K562 (cell line): Measurements from ENCODE around the gene HCFC1R1. TPM values are rescaled to one million over a fixed set of nuclear protein-coding genes. Genes with fewer than 3 reads are reported as not detected.

Experiments
- CBFB ChIP-seq: sonication (generic); formaldehyde crosslinking; IDR thresholded peaks from 2 replicates; pipeline ENCODE4 v1.4.0; 2020; ENCODE audit warnings: mild to moderate bottlenecking, missing genetic modification reagents
- PRMT5 ChIP-seq: sonication (generic); formaldehyde crosslinking; IDR thresholded peaks from 2 replicates; pipeline ENCODE4 v1.5.0; 2020; ENCODE audit warnings: missing genetic modification reagents
- TAF7 ChIP-seq: fragments of 450-650 bp; IDR thresholded peaks from 2 replicates; pipeline ENCODE4 v1.6.1; 2016; ENCODE audit warnings: missing genetic modification characterization, missing compliant biosample characterization
- ZFP30 ChIP-seq: fragments of 250-450 bp; sonication (Bioruptor Pico); IDR thresholded peaks from 2 replicates; pipeline ENCODE4 v1.8.0; 2022; ENCODE audit warnings: moderate library complexity, mild to moderate bottlenecking, inconsistent platforms, borderline replicate concordance
- polyA plus RNA-seq, 8 experiments: library from polyadenylated mRNA; depleted of rRNA in 4 of 8; stranded (reverse) in 5 of 8; unstranded in 3 of 8; fragments of >200 nt; fragmentation: Nextera tagmentation in 2 of 8; fragmentation: Illumina TruSeq in 1 of 8; extraction: Ambion mirVana in 2 of 8; extraction: Trizol in 1 of 8; gene quantifications; 2 replicates each; pipeline versions ENCODE4 v1.2.1 to v1.2.3, GENCODE V29; 2011 to 2014; ENCODE audit warnings: inconsistent platforms in 1 of 8, missing spikeins in 1 of 8
- total RNA-seq, 7 experiments: library from RNA; depleted of rRNA in 6 of 7; stranded (reverse); fragments of >200 nt in 6 of 7; fragmentation: Illumina TruSeq in 2 of 7; extraction: Trizol in 2 of 7; gene quantifications; 2 replicates each; pipeline versions ENCODE4 v1.2.1 to v1.2.3, GENCODE V29; 2011 to 2021; ENCODE audit warnings: low replicate concordance in 1 of 7
- TF ChIP-seq, protein P1 (sequence below), 2 experiments: fragments of 450-650 bp in 1 of 2; sonication (generic) in 1 of 2; formaldehyde crosslinking in 1 of 2; IDR thresholded peaks; 2 replicates each; pipeline versions ENCODE4 v1.7.1 to v1.9.0; 2016 to 2022; ENCODE audit warnings: inconsistent platforms in 1 of 2, mild to moderate bottlenecking in 1 of 2, missing genetic modification reagents in 1 of 2
- TF ChIP-seq, protein P2 (sequence below): fragments of 450-650 bp; IDR thresholded peaks from 2 replicates; pipeline ENCODE4 v1.6.1; 2016; ENCODE audit warnings: low read depth, mild to moderate bottlenecking, moderate library complexity
- TF ChIP-seq, protein P3 (sequence below): fragments of 250-450 bp; sonication (Bioruptor Pico); IDR thresholded peaks from 2 replicates; pipeline ENCODE4 v1.5.0; 2020; ENCODE audit warnings: mild to moderate bottlenecking, borderline replicate concordance
- TF ChIP-seq, protein P4 (sequence below): fragments of 250-450 bp; sonication (Bioruptor Pico); IDR thresholded peaks from 2 replicates; pipeline ENCODE4 v1.4.0; 2020
- TF ChIP-seq, protein P5 (sequence below): fragments of 250-450 bp; sonication (Bioruptor Pico); IDR thresholded peaks from 2 replicates; pipeline ENCODE4 v1.4.0; 2020; ENCODE audit warnings: mild to moderate bottlenecking, moderate library complexity

Gene HCFC1R1
- total and polyA plus RNA-seq, 9 of the 15 experiments (the other 6 are each of a cell fraction or from before 2014, with no cell fraction given) = 2.2 to 29.0 (median 11.2) TPM

DNA sequence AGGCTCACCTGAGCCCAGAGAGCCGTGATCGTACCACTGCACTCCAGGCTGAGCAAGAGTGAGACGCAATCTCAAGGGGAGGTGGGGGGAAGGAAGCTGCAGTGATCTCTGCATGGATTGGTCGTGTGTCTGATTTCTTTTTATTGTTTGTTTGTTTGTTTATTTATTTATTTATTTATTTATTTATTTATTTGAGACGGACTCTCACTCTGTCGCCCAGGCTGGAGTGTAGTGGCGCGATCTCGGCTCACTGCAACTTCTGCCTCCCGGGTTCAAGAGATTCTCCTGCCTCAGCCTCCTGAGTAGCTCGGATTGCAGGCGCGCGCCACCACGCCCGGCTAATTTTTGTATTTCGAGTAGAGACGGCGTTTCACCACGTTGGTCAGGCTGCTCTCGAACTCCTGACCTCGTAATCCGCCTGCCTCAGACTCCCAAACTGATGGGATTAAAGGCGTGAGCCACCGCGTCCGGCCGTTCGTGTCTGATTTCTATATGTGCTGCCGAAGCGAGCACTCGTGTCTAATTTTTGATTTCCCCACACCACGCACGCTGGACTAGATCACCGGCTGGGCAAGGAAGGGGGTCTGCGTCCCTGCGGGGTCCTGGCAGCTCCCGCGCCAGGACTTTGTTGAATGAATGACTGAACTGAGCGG, 4.0 kb downstream of the HCFC1R1 start (continued):
- TF ChIP-seq, protein P1, sequence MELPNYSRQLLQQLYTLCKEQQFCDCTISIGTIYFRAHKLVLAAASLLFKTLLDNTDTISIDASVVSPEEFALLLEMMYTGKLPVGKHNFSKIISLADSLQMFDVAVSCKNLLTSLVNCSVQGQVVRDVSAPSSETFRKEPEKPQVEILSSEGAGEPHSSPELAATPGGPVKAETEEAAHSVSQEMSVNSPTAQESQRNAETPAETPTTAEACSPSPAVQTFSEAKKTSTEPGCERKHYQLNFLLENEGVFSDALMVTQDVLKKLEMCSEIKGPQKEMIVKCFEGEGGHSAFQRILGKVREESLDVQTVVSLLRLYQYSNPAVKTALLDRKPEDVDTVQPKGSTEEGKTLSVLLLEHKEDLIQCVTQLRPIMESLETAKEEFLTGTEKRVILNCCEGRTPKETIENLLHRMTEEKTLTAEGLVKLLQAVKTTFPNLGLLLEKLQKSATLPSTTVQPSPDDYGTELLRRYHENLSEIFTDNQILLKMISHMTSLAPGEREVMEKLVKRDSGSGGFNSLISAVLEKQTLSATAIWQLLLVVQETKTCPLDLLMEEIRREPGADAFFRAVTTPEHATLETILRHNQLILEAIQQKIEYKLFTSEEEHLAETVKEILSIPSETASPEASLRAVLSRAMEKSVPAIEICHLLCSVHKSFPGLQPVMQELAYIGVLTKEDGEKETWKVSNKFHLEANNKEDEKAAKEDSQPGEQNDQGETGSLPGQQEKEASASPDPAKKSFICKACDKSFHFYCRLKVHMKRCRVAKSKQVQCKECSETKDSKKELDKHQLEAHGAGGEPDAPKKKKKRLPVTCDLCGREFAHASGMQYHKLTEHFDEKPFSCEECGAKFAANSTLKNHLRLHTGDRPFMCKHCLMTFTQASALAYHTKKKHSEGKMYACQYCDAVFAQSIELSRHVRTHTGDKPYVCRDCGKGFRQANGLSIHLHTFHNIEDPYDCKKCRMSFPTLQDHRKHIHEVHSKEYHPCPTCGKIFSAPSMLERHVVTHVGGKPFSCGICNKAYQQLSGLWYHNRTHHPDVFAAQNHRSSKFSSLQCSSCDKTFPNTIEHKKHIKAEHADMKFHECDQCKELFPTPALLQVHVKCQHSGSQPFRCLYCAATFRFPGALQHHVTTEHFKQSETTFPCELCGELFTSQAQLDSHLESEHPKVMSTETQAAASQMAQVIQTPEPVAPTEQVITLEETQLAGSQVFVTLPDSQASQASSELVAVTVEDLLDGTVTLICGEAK (IDR thresholded peaks at IDR 0.05) = no peak
- TF ChIP-seq, protein P1 (CRISPR knock-in tag; IDR thresholded peaks at IDR 0.05) = no peak
- TF ChIP-seq TAF7 = no peak
- TF ChIP-seq, protein P2, sequence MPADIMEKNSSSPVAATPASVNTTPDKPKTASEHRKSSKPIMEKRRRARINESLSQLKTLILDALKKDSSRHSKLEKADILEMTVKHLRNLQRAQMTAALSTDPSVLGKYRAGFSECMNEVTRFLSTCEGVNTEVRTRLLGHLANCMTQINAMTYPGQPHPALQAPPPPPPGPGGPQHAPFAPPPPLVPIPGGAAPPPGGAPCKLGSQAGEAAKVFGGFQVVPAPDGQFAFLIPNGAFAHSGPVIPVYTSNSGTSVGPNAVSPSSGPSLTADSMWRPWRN = no peak
- TF ChIP-seq PRMT5 (CRISPR knock-in tag) = no peak
- TF ChIP-seq, protein P3, sequence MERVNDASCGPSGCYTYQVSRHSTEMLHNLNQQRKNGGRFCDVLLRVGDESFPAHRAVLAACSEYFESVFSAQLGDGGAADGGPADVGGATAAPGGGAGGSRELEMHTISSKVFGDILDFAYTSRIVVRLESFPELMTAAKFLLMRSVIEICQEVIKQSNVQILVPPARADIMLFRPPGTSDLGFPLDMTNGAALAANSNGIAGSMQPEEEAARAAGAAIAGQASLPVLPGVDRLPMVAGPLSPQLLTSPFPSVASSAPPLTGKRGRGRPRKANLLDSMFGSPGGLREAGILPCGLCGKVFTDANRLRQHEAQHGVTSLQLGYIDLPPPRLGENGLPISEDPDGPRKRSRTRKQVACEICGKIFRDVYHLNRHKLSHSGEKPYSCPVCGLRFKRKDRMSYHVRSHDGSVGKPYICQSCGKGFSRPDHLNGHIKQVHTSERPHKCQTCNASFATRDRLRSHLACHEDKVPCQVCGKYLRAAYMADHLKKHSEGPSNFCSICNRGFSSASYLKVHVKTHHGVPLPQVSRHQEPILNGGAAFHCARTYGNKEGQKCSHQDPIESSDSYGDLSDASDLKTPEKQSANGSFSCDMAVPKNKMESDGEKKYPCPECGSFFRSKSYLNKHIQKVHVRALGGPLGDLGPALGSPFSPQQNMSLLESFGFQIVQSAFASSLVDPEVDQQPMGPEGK = no peak
- TF ChIP-seq, protein P4, sequence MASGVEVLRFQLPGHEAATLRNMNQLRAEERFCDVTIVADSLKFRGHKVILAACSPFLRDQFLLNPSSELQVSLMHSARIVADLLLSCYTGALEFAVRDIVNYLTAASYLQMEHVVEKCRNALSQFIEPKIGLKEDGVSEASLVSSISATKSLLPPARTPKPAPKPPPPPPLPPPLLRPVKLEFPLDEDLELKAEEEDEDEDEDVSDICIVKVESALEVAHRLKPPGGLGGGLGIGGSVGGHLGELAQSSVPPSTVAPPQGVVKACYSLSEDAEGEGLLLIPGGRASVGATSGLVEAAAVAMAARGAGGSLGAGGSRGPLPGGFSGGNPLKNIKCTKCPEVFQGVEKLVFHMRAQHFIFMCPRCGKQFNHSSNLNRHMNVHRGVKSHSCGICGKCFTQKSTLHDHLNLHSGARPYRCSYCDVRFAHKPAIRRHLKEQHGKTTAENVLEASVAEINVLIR = no peak
- TF ChIP-seq, protein P5, sequence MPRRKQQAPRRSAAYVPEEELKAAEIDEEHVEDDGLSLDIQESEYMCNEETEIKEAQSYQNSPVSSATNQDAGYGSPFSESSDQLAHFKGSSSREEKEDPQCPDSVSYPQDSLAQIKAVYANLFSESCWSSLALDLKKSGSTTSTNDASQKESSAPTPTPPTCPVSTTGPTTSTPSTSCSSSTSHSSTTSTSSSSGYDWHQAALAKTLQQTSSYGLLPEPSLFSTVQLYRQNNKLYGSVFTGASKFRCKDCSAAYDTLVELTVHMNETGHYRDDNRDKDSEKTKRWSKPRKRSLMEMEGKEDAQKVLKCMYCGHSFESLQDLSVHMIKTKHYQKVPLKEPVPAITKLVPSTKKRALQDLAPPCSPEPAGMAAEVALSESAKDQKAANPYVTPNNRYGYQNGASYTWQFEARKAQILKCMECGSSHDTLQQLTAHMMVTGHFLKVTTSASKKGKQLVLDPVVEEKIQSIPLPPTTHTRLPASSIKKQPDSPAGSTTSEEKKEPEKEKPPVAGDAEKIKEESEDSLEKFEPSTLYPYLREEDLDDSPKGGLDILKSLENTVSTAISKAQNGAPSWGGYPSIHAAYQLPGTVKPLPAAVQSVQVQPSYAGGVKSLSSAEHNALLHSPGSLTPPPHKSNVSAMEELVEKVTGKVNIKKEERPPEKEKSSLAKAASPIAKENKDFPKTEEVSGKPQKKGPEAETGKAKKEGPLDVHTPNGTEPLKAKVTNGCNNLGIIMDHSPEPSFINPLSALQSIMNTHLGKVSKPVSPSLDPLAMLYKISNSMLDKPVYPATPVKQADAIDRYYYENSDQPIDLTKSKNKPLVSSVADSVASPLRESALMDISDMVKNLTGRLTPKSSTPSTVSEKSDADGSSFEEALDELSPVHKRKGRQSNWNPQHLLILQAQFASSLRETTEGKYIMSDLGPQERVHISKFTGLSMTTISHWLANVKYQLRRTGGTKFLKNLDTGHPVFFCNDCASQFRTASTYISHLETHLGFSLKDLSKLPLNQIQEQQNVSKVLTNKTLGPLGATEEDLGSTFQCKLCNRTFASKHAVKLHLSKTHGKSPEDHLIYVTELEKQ (CRISPR knock-in tag) = no peak
- TF ChIP-seq ZFP30 (CRISPR knock-in tag) = no peak
- TF ChIP-seq CBFB = no peak
